K562 (cell line): ENCODE data around the gene HOXA13. TPM values are rescaled to one million over a fixed set of nuclear protein-coding genes. Genes with fewer than 3 reads are reported as not detected.

Experiments used
- CBFB ChIP-seq: sonication (generic); formaldehyde crosslinking; IDR thresholded peaks from 2 replicates; pipeline ENCODE4 v1.4.0; 2020; ENCODE audit warnings: mild to moderate bottlenecking, missing genetic modification reagents
- HMG20A ChIP-seq: fragments of 450-650 bp; formaldehyde crosslinking; conservative IDR thresholded peaks from 2 replicates; pipeline ENCODE4 v1.4.0; 2020; ENCODE audit warnings: mild to moderate bottlenecking, mixed read lengths
- IFI16 ChIP-seq: fragments of 250-450 bp; sonication (Bioruptor Pico); IDR thresholded peaks from 2 replicates; pipeline ENCODE4 v2.1.2; 2022; ENCODE audit warnings: mild to moderate bottlenecking, inconsistent platforms
- MCM7 ChIP-seq, 2 experiments: fragments of 450-650 bp; IDR thresholded peaks; 2 replicates each; pipeline ENCODE4 v1.6.1; 2016 to 2018
- MECOM ChIP-seq: fragments of 250-450 bp; sonication (Bioruptor Pico); IDR thresholded peaks from 2 replicates; pipeline ENCODE4 v1.8.0; 2022; ENCODE audit warnings: inconsistent platforms
- NR2C1 ChIP-seq, 2 experiments: fragments of 450-650 bp; IDR thresholded peaks; 2 replicates each; pipeline ENCODE4 v1.6.1; 2017; ENCODE audit warnings: mild to moderate bottlenecking in 2 of 2, antibody characterized with exemption in 1 of 2, inconsistent platforms in 1 of 2, missing compliant biosample characterization in 1 of 2, missing genetic modification characterization in 1 of 2
- NR4A1 ChIP-seq, 2 experiments: fragments of 250-450 bp in 1 of 2; fragments of 450-650 bp in 1 of 2; sonication (Bioruptor Pico) in 1 of 2; IDR thresholded peaks; 2 replicates each; pipeline versions ENCODE4 v1.4.0 to v1.6.1; 2016 to 2020; ENCODE audit warnings: mild to moderate bottlenecking in 2 of 2, missing compliant biosample characterization in 1 of 2, missing genetic modification characterization in 1 of 2, moderate library complexity in 1 of 2
- POLR2AphosphoS2 ChIP-seq: IDR thresholded peaks from 2 replicates; pipeline ENCODE4 v1.6.1; 2012; ENCODE audit warnings: low read length, improper control_type of control experiment
- RBM15 ChIP-seq: fragments of 200-400 bp; formaldehyde crosslinking; IDR thresholded peaks from 2 replicates; pipeline ENCODE4 v1.6.1; 2018; ENCODE audit warnings: mild to moderate bottlenecking, low read length, moderate library complexity; ENCODE audit not compliant: insufficient read depth
- SPI1 ChIP-seq: IDR thresholded peaks from 2 replicates; pipeline ENCODE4 v1.6.1; 2011; ENCODE audit warnings: low read depth, low read length, control low read depth, borderline replicate concordance
- SUPT5H ChIP-seq: fragments of 450-650 bp; IDR thresholded peaks from 2 replicates; pipeline ENCODE4 v1.6.1; 2016
- XRCC5 ChIP-seq: fragments of 200-400 bp; formaldehyde crosslinking; IDR thresholded peaks from 2 replicates; pipeline ENCODE4 v1.6.1; 2017; ENCODE audit warnings: low read depth, mild to moderate bottlenecking, low read length
- polyA plus RNA-seq, 8 experiments: library from polyadenylated mRNA; depleted of rRNA in 4 of 8; stranded (reverse) in 5 of 8; unstranded in 3 of 8; fragments of >200 nt; fragmentation: Nextera tagmentation in 2 of 8; fragmentation: Illumina TruSeq in 1 of 8; extraction: Ambion mirVana in 2 of 8; extraction: Trizol in 1 of 8; gene quantifications; 2 replicates each; pipeline versions ENCODE4 v1.2.1 to v1.2.3, GENCODE V29; 2011 to 2014; ENCODE audit warnings: inconsistent platforms in 1 of 8, missing spikeins in 1 of 8
- total RNA-seq, 7 experiments: library from RNA; depleted of rRNA in 6 of 7; stranded (reverse); fragments of >200 nt in 6 of 7; fragmentation: Illumina TruSeq in 2 of 7; extraction: Trizol in 2 of 7; gene quantifications; 2 replicates each; pipeline versions ENCODE4 v1.2.1 to v1.2.3, GENCODE V29; 2011 to 2021; ENCODE audit warnings: low replicate concordance in 1 of 7
- TF ChIP-seq, protein P1 (sequence below), 2 experiments: IDR thresholded peaks in 1 of 2; conservative IDR thresholded peaks in 1 of 2; 2 replicates each; pipeline ENCODE4 v1.6.1; 2016; ENCODE audit warnings: low read depth in 2 of 2, mild to moderate bottlenecking in 1 of 2, missing compliant biosample characterization in 1 of 2, missing genetic modification characterization in 1 of 2, moderate library complexity in 1 of 2
- TF ChIP-seq, protein P2 (sequence below): sonication (generic); formaldehyde crosslinking; IDR thresholded peaks from 2 replicates; pipeline ENCODE4 v1.8.0; 2022; ENCODE audit warnings: missing genetic modification reagents, mild to moderate bottlenecking, moderate library complexity, borderline replicate concordance
- TF ChIP-seq, protein P3 (sequence below), 3 experiments: IDR thresholded peaks in 2 of 3; conservative IDR thresholded peaks in 1 of 3; 2 replicates each; pipeline ENCODE4 v1.5.1; 2011 to 2012; ENCODE audit warnings: low read length in 3 of 3, mild to moderate bottlenecking in 3 of 3, control low read depth in 2 of 3, improper control_type of control experiment in 1 of 3, inconsistent platforms in 1 of 3, low read depth in 1 of 3, mixed read lengths in 1 of 3, moderate library complexity in 1 of 3; ENCODE audit not compliant: insufficient read depth in 2 of 3
- TF ChIP-seq, protein P4 (sequence below): sonication (generic); formaldehyde crosslinking; IDR thresholded peaks from 2 replicates; pipeline ENCODE4 v1.8.0; 2022; ENCODE audit warnings: missing genetic modification reagents, mild to moderate bottlenecking, borderline replicate concordance
- TF ChIP-seq, protein P5 (sequence below): fragments of 250-450 bp; sonication (Bioruptor Pico); IDR thresholded peaks from 2 replicates; pipeline ENCODE4 v1.8.0; 2022; ENCODE audit warnings: inconsistent platforms

The HOXA13 gene
- total and polyA plus RNA-seq, 9 of the 15 experiments (the other 6 are each of a cell fraction or from before 2014, with no cell fraction given) = not detected

DNA sequence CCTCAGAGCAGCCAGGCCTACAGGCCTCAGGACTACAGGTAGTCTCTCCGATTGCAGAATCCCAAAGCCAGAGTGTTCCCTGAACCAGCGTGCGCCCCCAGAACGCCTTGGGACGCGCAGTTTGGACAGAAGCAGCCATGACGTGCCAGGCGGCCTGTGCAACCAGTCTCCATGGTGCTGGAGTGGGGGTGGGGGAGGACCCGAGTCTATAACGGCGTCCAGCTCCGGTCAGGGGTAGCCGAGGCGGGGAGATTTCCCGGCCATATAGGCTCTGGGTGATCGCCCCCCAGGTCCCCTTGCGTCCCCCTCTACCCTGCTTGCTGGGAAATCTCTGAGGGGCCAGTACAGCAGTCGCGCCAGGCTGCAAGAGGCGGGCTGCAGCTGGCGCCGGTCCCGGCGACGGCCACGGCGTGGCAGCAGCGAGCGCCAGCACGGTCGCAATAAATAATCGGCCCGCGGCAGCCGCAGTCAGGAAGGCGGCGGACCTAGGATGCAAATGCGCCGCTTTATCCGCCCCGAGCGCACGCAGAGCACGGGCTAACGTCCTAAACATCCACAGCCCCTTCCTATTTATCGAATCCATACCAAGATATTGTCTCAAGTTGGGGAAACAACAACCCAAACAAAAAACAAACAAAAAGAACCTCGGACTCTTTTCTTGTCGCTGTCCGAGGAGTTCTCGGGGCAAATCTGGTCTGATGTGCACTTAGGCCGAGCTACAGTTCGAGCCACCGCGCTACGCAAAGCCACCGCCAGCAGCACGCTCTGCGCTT lies 49.1 kb downstream of the HOXA13 start (continued):
- TF ChIP-seq IFI16 (CRISPR knock-in tag) = no peak
- TF ChIP-seq, protein P1, sequence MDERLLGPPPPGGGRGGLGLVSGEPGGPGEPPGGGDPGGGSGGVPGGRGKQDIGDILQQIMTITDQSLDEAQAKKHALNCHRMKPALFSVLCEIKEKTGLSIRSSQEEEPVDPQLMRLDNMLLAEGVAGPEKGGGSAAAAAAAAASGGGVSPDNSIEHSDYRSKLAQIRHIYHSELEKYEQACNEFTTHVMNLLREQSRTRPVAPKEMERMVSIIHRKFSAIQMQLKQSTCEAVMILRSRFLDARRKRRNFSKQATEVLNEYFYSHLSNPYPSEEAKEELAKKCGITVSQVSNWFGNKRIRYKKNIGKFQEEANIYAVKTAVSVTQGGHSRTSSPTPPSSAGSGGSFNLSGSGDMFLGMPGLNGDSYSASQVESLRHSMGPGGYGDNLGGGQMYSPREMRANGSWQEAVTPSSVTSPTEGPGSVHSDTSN (CRISPR knock-in tag; IDR thresholded peaks at IDR 0.05; ENCODE audit: low read depth) = peak; percentile 35
- TF ChIP-seq, protein P1 (tag; conservative IDR thresholded peaks at IDR 0.05; ENCODE audit: low read depth) = peak; percentile 72
- no peak for TF ChIP-seq MECOM (CRISPR knock-in tag)
- TF ChIP-seq, protein P2, sequence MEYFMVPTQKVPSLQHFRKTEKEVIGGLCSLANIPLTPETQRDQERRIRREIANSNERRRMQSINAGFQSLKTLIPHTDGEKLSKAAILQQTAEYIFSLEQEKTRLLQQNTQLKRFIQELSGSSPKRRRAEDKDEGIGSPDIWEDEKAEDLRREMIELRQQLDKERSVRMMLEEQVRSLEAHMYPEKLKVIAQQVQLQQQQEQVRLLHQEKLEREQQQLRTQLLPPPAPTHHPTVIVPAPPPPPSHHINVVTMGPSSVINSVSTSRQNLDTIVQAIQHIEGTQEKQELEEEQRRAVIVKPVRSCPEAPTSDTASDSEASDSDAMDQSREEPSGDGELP = peak; percentile 62; the same call in 1 of the 2 replicates
- TF ChIP-seq, protein P3, sequence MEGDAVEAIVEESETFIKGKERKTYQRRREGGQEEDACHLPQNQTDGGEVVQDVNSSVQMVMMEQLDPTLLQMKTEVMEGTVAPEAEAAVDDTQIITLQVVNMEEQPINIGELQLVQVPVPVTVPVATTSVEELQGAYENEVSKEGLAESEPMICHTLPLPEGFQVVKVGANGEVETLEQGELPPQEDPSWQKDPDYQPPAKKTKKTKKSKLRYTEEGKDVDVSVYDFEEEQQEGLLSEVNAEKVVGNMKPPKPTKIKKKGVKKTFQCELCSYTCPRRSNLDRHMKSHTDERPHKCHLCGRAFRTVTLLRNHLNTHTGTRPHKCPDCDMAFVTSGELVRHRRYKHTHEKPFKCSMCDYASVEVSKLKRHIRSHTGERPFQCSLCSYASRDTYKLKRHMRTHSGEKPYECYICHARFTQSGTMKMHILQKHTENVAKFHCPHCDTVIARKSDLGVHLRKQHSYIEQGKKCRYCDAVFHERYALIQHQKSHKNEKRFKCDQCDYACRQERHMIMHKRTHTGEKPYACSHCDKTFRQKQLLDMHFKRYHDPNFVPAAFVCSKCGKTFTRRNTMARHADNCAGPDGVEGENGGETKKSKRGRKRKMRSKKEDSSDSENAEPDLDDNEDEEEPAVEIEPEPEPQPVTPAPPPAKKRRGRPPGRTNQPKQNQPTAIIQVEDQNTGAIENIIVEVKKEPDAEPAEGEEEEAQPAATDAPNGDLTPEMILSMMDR (IDR thresholded peaks at IDR 0.05 in 2 of 3, conservative IDR thresholded peaks at IDR 0.05 in 1 of 3; ENCODE audit: insufficient read depth in 2 of 3, low read depth in 1 of 3, low read length in 3 of 3) = peak; percentile 64 to 82 (median 72)
- TF ChIP-seq NR2C1 (IDR thresholded peaks at IDR 0.05) = no peak
- no peak for TF ChIP-seq NR2C1 (tag; IDR thresholded peaks at IDR 0.05)
- no peak for TF ChIP-seq HMG20A (CRISPR knock-in tag)
- no peak for TF ChIP-seq MCM7 (IDR thresholded peaks at IDR 0.05)
- no peak for TF ChIP-seq NR4A1 (CRISPR knock-in tag; IDR thresholded peaks at IDR 0.05)
- no peak for TF ChIP-seq NR4A1 (tag; IDR thresholded peaks at IDR 0.05)
- TF ChIP-seq XRCC5 = 0 out of 2 replicates have a peak, but pooled peaks have one; percentile 49
- no peak for TF ChIP-seq POLR2AphosphoS2
- TF ChIP-seq SUPT5H = no peak
- no peak for TF ChIP-seq SPI1
- TF ChIP-seq, protein P4, sequence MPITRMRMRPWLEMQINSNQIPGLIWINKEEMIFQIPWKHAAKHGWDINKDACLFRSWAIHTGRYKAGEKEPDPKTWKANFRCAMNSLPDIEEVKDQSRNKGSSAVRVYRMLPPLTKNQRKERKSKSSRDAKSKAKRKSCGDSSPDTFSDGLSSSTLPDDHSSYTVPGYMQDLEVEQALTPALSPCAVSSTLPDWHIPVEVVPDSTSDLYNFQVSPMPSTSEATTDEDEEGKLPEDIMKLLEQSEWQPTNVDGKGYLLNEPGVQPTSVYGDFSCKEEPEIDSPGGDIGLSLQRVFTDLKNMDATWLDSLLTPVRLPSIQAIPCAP (CRISPR knock-in tag) = no peak
- TF ChIP-seq, protein P5, sequence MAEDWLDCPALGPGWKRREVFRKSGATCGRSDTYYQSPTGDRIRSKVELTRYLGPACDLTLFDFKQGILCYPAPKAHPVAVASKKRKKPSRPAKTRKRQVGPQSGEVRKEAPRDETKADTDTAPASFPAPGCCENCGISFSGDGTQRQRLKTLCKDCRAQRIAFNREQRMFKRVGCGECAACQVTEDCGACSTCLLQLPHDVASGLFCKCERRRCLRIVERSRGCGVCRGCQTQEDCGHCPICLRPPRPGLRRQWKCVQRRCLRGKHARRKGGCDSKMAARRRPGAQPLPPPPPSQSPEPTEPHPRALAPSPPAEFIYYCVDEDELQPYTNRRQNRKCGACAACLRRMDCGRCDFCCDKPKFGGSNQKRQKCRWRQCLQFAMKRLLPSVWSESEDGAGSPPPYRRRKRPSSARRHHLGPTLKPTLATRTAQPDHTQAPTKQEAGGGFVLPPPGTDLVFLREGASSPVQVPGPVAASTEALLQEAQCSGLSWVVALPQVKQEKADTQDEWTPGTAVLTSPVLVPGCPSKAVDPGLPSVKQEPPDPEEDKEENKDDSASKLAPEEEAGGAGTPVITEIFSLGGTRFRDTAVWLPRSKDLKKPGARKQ (CRISPR knock-in tag) = peak; percentile 87; the same call in 1 of the 2 replicates
- no peak for TF ChIP-seq RBM15
- TF ChIP-seq CBFB (CRISPR knock-in tag) = no peak
